Progenitor cell of endocrine pancreas (in vitro differentiated cells): ENCODE measurements around the gene ARL3. TPM values are rescaled to one million over a fixed set of nuclear protein-coding genes. Genes with fewer than 3 reads are reported as not detected.

ENCODE experiments used
- DNase-seq: peaks from one replicate; pipeline ENCODE4 v3.0.0; 2021; ENCODE audit warnings: low spot score; ENCODE audit not compliant: unreplicated experiment
- H3K27ac Mint-ChIP-seq: 2 replicates; pipeline ENCODE4 v1.8.0; 2021; ENCODE audit warnings: mild to moderate bottlenecking, moderate library complexity, mixed read lengths
- H3K27me3 Mint-ChIP-seq: 2 replicates; pipeline ENCODE4 v1.8.0; 2021; ENCODE audit warnings: mixed read lengths
- H3K36me3 Mint-ChIP-seq: 2 replicates; pipeline ENCODE4 v1.8.0; 2022; ENCODE audit warnings: mixed read lengths; ENCODE audit not compliant: insufficient read depth
- H3K4me1 Mint-ChIP-seq: 2 replicates; pipeline ENCODE4 v1.8.0; 2021; ENCODE audit warnings: low read depth, mixed read lengths
- H3K4me3 Mint-ChIP-seq: 2 replicates; pipeline ENCODE4 v1.8.0; 2021; ENCODE audit warnings: low read depth, mild to moderate bottlenecking, moderate library complexity, mixed read lengths
- H3K9me3 Mint-ChIP-seq: 2 replicates; pipeline ENCODE4 v1.8.0; 2021; ENCODE audit warnings: low read depth, mixed read lengths
- total RNA-seq: library from RNA; stranded (reverse); gene quantifications from 2 replicates; pipeline ENCODE4 v1.2.1, GENCODE V29; 2021
- TF ChIP-seq, protein P1 (sequence below): fragments of 200-600 bp; sonication (generic); IDR thresholded peaks from one replicate; pipeline ENCODE4 v1.5.0; 2021; ENCODE audit warnings: antibody characterized with exemption, mild to moderate bottlenecking; ENCODE audit not compliant: unreplicated experiment

Gene ARL3
- total RNA-seq, 1 donor from 2014 or later: 25.0 TPM

DNA sequence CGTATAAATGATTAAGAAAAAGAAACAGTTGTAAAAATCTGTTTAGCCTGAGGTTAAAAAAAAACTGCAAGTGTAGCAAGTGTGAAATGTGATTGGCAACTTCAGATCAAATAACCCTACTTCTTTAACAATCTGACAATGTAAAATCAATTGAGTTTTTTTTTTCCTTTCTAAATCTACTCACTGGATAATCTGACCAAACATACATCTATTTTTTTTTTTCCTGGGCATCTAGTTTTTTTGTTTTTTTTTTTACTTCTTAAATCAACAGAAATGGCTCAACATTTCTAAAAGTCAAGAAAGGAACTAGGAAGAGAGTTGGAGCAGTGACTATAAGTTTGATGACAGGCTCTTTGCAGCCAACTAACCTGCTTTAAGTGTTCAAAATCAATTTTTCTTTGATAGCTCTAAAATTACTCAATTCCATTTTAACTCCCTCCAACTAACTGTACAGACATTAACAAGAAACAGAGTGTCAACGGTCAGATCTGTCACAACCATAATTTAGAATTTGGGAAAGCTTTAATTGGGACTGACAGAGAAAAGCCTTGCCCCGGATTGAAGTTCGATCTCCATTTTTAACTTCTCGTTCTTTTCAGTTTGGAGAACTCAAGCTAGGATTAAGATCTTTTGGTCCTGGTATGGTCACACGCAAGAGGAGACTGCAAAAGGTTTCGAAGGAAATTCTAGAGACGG lies 1.2 kb downstream of the ARL3 start:
- no peak for DNase-seq
- Mint-ChIP-seq H3K36me3 (no peaks in the 10 kb centered on the region), H3K4me1 (peaks cover 32% of the 10 kb centered on the region), H3K27me3 (no peaks in the 10 kb centered on the region), H3K27ac (peak overlapping the region; percentile 96), H3K9me3 (no peaks in the 10 kb centered on the region), H3K4me3 (peak overlapping the region; percentile 85)
- TF ChIP-seq, protein P1, sequence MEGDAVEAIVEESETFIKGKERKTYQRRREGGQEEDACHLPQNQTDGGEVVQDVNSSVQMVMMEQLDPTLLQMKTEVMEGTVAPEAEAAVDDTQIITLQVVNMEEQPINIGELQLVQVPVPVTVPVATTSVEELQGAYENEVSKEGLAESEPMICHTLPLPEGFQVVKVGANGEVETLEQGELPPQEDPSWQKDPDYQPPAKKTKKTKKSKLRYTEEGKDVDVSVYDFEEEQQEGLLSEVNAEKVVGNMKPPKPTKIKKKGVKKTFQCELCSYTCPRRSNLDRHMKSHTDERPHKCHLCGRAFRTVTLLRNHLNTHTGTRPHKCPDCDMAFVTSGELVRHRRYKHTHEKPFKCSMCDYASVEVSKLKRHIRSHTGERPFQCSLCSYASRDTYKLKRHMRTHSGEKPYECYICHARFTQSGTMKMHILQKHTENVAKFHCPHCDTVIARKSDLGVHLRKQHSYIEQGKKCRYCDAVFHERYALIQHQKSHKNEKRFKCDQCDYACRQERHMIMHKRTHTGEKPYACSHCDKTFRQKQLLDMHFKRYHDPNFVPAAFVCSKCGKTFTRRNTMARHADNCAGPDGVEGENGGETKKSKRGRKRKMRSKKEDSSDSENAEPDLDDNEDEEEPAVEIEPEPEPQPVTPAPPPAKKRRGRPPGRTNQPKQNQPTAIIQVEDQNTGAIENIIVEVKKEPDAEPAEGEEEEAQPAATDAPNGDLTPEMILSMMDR: no peak

DNA sequence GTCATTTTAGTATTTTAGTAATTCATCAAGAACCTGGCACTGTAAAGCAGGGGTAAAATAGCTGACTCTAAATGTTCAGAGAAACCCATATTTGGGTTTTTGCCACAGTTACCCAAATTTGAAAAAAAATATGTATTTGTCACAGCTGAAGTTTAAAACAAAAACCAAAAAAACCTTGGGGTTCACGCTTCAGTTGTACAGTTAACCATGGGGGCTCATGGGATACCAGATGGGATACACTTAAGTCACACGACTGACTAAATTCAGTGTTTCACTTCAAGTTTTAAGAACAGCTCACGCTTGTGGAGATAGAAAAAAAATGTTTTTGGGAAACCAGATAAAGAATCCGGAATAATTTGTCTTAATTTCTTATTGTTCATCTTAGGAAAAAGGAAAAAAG lies 2.1 kb downstream of the ARL3 start:
- Mint-ChIP-seq H3K9me3 (no peaks in the 10 kb centered on the region), H3K4me1 (peaks cover 27% of the 10 kb centered on the region), H3K27ac (no peak overlapping the region), H3K27me3 (no peaks in the 10 kb centered on the region), H3K4me3 (peak overlapping the region; percentile 7), H3K36me3 (no peaks in the 10 kb centered on the region)
- no peak for DNase-seq
- TF ChIP-seq, protein P1: no peak

DNA sequence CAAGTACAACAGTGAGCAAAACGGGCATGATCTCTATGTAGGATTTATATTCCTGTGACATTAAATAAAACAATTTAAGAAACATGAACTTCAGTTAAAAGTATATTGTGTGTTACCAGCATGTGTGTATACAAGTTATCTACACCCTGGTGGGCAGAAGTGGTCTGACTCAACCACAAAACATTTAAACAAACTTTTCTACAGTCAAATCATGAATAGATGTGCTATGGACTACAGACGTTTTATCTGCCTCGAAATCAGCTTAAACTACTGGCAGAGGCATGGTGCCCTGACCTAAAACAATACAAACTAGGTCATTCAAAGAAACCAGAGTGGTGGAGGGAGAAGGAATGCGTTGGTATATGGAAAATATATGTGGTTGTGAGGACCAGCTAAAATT lies 3.6 kb downstream of the ARL3 start:
- no peaks in the 10 kb centered on the region for H3K27me3 Mint-ChIP-seq
- H3K9me3 Mint-ChIP-seq: no peaks in the 10 kb centered on the region
- H3K4me3 Mint-ChIP-seq: no peak overlapping the region
- no peaks in the 10 kb centered on the region for H3K36me3 Mint-ChIP-seq
- no peak for DNase-seq
- no peak overlapping the region for H3K27ac Mint-ChIP-seq
- peaks cover 23% of the 10 kb centered on the region for H3K4me1 Mint-ChIP-seq
- TF ChIP-seq, protein P1: no peak

DNA sequence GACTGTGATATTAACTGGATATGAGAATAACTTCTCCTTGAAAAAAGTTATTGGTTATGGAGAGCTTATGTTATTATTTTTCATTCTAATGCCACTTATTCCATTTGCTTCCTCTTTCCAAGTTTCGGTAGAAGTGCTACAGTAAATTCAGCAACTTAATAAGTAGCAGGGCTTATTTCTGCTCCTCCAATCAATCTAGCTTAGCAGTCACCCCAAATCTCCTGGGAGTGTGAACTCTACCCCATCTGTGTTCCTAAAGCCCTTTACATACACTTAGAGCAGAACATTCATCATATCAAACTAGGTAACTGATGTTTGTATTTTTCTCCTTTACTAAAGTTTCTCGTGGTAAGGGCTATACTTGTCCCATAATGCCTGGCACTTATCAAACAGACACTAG lies 8.7 kb downstream of the ARL3 start:
- H3K9me3 Mint-ChIP-seq: no peaks in the 10 kb centered on the region
- peaks cover 5% of the 10 kb centered on the region for H3K36me3 Mint-ChIP-seq
- peaks cover 5% of the 10 kb centered on the region for H3K4me1 Mint-ChIP-seq
- no peak for DNase-seq
- H3K27ac Mint-ChIP-seq: no peak overlapping the region
- TF ChIP-seq, protein P1: no peak
- no peaks in the 10 kb centered on the region for H3K27me3 Mint-ChIP-seq
- H3K4me3 Mint-ChIP-seq: no peak overlapping the region

DNA sequence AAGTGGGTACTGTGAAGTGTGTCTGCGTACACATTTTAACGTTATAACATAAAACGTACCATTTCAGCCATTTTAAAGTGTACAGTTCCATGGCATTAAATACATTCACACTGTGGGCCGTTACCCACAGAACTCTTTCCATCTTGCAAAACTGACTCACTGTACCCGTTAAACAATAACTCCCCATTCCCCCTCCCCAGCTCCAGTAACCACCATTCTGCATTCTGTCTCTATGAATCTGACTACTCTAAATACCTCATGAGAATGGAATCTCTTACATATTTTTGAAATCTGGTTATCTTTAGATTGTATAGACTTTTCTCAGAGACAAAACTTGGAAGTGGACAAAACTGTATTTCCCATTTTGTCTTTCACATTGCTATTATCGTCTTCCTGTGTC lies 9.3 kb downstream of the ARL3 start:
- no peaks in the 10 kb centered on the region for H3K27me3 Mint-ChIP-seq
- H3K36me3 Mint-ChIP-seq: peaks cover 5% of the 10 kb centered on the region
- H3K9me3 Mint-ChIP-seq: no peaks in the 10 kb centered on the region
- H3K4me3 Mint-ChIP-seq: no peak overlapping the region
- no peak for DNase-seq
- no peak overlapping the region for H3K27ac Mint-ChIP-seq
- H3K4me1 Mint-ChIP-seq: peaks cover 5% of the 10 kb centered on the region
- TF ChIP-seq, protein P1: no peak
